Sigmoid colon (tissue), 7 donors: ENCODE measurements around the gene REXO5. TPM values are rescaled to one million over a fixed set of nuclear protein-coding genes. Genes with fewer than 3 reads are reported as not detected.

Source experiments
- DNase-seq: peaks from one replicate; pipeline ENCODE4 v3.0.0-alpha.2; 2019
- H3K27ac ChIP-seq, 4 donors: fragments of 200-600 bp; sonication (generic); one replicate each; pipeline ENCODE4 v1.5.1; 2016 to 2019; ENCODE audit warnings: mild to moderate bottlenecking in 1 of 4
- H3K27me3 ChIP-seq, 3 donors: fragments of 200-600 bp; sonication (generic); one replicate each; pipeline ENCODE4 v1.5.1; 2019; ENCODE audit warnings: mild to moderate bottlenecking in 1 of 3
- H3K36me3 ChIP-seq, 4 donors: fragments of 200-600 bp; sonication (generic); one replicate each; pipeline ENCODE4 v1.5.1; 2016 to 2019
- H3K4me1 ChIP-seq, 4 donors: fragments of 200-600 bp; sonication (generic); one replicate each; pipeline ENCODE4 v1.5.1; 2017 to 2019
- H3K4me3 ChIP-seq, 4 donors: fragments of 200-600 bp; sonication (generic); one replicate each; pipeline ENCODE4 v1.5.1; 2017 to 2019; ENCODE audit warnings: mild to moderate bottlenecking in 2 of 4, moderate library complexity in 1 of 4
- H3K9me3 ChIP-seq, 4 donors: fragments of 200-600 bp in 3 of 4; sonication (generic) in 3 of 4; one replicate each; pipeline versions ENCODE4 v1.5.1 to v1.6.1; 2013 to 2019
- EP300 ChIP-seq, 4 donors: sonication (generic); formaldehyde crosslinking; IDR thresholded peaks; one replicate each; pipeline ENCODE4 v1.6.1; 2017; ENCODE audit warnings: antibody characterized with exemption in 4 of 4
- POLR2A ChIP-seq, 2 donors: fragments of 450-650 bp; IDR thresholded peaks; one replicate each; pipeline ENCODE4 v1.6.1; 2016; ENCODE audit warnings: antibody characterized with exemption in 2 of 2, mild to moderate bottlenecking in 2 of 2, moderate library complexity in 2 of 2
- POLR2AphosphoS5 ChIP-seq, 4 donors: sonication (generic); formaldehyde crosslinking; IDR thresholded peaks; one replicate each; pipeline ENCODE4 v1.6.1; 2017; ENCODE audit warnings: antibody characterized with exemption in 4 of 4
- WGBS, 2 donors: extraction: QIAGEN DNeasy Blood & Tissue Kit; methylation state at CpG; one replicate each; pipeline ENCODE4 v1.1.7; 2013; 5-methylcytosine and 5-hydroxymethylcytosine counted together
- intact Hi-C: fragments of 100-400 bp; cut with DNase I; formaldehyde crosslinking; loops from one replicate; pipeline ENCODE4 v1.15.1; 2023
- polyA plus RNA-seq, 3 donors: library from polyadenylated mRNA; stranded (reverse); fragments of 200-250 nt; gene quantifications; one replicate each; pipeline ENCODE4 v1.2.3, GENCODE V29; 2013
- total RNA-seq, 4 donors: library from RNA; depleted of rRNA; stranded (reverse); fragments of >200 nt; gene quantifications; one replicate each; pipeline ENCODE4 v1.1.0, GENCODE V29; 2016
- TF ChIP-seq, protein P1 (sequence below), 4 experiments: fragments of 450-650 bp in 3 of 4; fragments of 200-600 bp in 1 of 4; IDR thresholded peaks; one replicate each; pipeline ENCODE4 v1.5.1; 2016 to 2019; ENCODE audit warnings: antibody characterized with exemption in 4 of 4, mild to moderate bottlenecking in 3 of 4, moderate library complexity in 2 of 4
- donor health status: healthy with polysubstance abuse.
- donor health status: Bipolar disorder and iron deficiency.
- donor health status: healthy.

The REXO5 gene
- total and polyA plus RNA-seq, 7 donors = 1.2 to 7.5 (median 2.9) TPM

DNA sequence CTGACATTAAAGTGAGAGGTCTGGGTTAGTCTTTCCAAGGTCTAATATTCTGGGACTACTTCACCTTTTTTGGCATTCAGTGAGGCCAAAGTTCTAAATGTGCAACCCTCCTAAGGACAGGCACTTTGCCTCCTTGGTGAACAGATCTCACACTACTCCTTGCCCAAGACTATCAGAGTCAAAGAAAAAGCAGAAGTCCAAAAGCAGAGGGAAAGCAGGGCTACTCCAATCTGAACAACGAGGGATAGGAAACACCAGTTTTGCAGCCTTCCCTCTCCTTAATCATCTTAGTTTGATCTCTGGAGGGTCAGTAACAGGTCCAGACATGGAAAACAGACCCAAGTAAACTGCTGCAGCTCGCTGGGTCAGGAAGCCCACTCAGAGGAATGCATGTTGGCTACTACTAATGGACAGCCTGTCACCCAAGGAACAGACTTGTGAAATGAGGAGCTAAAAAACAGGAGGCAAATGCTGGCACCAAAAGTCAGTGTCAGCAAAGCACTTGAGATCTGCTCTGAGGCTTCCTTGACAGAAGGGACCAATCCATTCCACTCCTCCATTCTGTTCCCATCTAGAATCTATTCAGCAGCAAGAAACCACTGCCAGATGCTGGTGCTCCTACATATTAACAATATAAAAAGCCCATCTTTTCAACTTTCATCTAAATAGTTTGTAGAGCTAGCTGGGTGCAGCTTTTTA, 63.9 kb downstream of the REXO5 start:
- H3K27ac ChIP-seq = peak overlapping the region; percentile 74 to 82 (median 75)
- no peaks in the 10 kb centered on the region for H3K36me3 ChIP-seq
- DNase-seq = no peak
- intact Hi-C loops = no loop called here
- H3K9me3 ChIP-seq = no peaks in the 10 kb centered on the region
- no peaks in the 10 kb centered on the region for H3K27me3 ChIP-seq
- peaks cover 0 to 88% (median 84%) of the 10 kb centered on the region in 4 donors for H3K4me1 ChIP-seq
- no peak overlapping the region for H3K4me3 ChIP-seq
- TF ChIP-seq, protein P1, sequence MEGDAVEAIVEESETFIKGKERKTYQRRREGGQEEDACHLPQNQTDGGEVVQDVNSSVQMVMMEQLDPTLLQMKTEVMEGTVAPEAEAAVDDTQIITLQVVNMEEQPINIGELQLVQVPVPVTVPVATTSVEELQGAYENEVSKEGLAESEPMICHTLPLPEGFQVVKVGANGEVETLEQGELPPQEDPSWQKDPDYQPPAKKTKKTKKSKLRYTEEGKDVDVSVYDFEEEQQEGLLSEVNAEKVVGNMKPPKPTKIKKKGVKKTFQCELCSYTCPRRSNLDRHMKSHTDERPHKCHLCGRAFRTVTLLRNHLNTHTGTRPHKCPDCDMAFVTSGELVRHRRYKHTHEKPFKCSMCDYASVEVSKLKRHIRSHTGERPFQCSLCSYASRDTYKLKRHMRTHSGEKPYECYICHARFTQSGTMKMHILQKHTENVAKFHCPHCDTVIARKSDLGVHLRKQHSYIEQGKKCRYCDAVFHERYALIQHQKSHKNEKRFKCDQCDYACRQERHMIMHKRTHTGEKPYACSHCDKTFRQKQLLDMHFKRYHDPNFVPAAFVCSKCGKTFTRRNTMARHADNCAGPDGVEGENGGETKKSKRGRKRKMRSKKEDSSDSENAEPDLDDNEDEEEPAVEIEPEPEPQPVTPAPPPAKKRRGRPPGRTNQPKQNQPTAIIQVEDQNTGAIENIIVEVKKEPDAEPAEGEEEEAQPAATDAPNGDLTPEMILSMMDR (IDR thresholded peaks at IDR 0.05) = no peak
- TF ChIP-seq POLR2A (IDR thresholded peaks at IDR 0.05) = no peak
- 72 to 92% methylated on average over 2 of the region's 2 CpGs for WGBS, 2 donors

DNA sequence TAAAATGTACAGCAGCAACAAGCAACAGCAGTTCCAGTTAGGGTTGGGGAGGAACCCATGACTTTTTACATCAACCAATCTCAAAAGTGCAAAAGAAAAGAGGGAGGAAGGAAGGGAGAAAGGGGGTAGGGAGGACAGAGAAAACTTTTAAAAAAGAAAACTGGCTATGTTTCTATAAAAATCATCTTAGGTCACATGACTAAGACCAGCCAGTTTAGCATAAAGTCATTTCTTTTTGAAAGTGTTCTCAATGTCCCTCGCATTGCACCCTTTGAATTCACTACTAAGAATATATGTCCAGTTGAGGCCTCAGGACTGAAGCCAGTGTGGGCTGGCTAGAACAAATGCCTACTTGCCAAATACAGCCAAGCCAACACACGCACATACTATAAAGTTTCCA, 64.9 kb downstream of the REXO5 start:
- no peak overlapping the region for H3K4me3 ChIP-seq
- H3K36me3 ChIP-seq = no peaks in the 10 kb centered on the region
- peak overlapping the region; percentile 74 to 82 (median 75) for H3K27ac ChIP-seq
- no peak for DNase-seq
- WGBS, 2 donors = 45 to 88% methylated on average over 2 of the region's 2 CpGs
- intact Hi-C loops = no loop called here
- H3K9me3 ChIP-seq = no peaks in the 10 kb centered on the region
- peaks cover 0 to 78% (median 76%) of the 10 kb centered on the region in 4 donors for H3K4me1 ChIP-seq
- no peaks in the 10 kb centered on the region for H3K27me3 ChIP-seq
- TF ChIP-seq POLR2AphosphoS5 (IDR thresholded peaks at IDR 0.05) = no peak
- TF ChIP-seq, protein P1 (IDR thresholded peaks at IDR 0.05) = no peak
- no peak for TF ChIP-seq POLR2A (IDR thresholded peaks at IDR 0.05)
- no peak for TF ChIP-seq EP300 (IDR thresholded peaks at IDR 0.05)

DNA sequence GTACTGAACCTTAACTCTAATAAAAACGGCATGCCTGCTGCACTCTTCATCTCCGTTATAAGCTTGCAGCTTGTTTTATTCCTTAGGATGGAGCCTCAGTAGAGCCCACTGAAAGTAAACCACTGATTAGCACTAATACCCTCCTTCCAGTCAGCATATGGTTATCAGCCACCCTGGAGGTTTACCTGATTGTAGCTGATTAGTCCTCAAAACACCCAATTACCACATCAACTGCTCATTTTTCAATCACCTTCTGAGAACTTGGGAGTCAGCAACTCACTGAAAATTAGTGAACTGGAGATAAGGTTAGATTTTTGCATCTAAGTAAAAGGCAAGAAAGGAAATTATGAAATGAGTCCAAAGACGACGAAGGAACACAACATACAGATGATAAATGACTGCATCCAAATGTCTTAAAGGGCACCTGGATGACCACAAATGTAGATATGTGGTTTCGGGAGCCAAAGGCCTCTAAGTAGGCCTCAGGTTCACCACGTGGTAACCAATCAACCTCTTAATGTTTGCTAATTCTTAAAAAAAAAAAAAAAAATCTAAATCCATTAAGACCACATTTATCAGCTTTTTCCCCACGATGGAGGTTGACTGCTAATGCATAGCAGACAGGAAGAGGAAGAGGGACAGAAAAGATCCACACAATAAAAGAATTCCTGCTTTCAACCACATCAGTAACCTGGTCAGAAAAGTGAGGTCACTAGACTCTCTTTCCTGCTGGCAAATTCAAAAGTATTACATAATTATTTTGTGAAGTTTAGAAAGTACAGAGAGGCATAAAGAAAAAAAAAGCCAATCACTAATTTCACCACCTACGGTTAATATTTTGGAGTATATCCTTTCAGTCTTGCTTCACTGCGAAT, 65.9 kb downstream of the REXO5 start:
- TF ChIP-seq, protein P1 (IDR thresholded peaks at IDR 0.05) = no peak
- TF ChIP-seq POLR2AphosphoS5 (IDR thresholded peaks at IDR 0.05) = no peak
- no peak for TF ChIP-seq POLR2A (IDR thresholded peaks at IDR 0.05)
- no peak for TF ChIP-seq EP300 (IDR thresholded peaks at IDR 0.05)
- peaks cover 0 to 69% (median 66%) of the 10 kb centered on the region in 4 donors for H3K4me1 ChIP-seq
- no peak for DNase-seq
- no peaks in the 10 kb centered on the region for H3K27me3 ChIP-seq
- H3K4me3 ChIP-seq = no peak overlapping the region
- WGBS, 2 donors = 81 to 91% methylated on average over 9 of the region's 9 CpGs
- no peaks in the 10 kb centered on the region for H3K36me3 ChIP-seq
- intact Hi-C loops = no loop called here
- H3K27ac ChIP-seq = peak overlapping the region; percentile 74 to 82 (median 75)
- H3K9me3 ChIP-seq = no peaks in the 10 kb centered on the region

DNA sequence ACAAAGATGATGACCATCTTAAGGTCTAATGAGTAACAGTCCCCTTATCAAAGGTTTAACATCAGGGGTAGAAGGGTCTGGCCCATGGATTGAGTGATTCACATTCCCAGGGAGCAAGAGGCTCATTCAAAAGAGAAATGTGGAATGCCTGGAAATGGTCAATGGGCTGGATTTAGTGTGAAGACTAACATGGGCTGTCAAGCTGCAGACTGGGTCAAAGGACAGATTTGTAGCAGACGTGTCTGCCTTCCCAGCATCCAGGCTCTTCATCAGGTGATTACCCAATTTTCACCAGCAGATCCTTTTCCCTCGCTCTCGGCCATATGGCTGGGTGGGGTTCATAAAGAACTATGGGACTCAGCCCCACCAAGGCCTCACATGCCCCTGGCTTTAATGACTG, 67.0 kb downstream of the REXO5 start:
- peaks cover 0 to 66% (median 61%) of the 10 kb centered on the region in 4 donors for H3K4me1 ChIP-seq
- TF ChIP-seq EP300 (IDR thresholded peaks at IDR 0.05) (no peak), POLR2AphosphoS5 (IDR thresholded peaks at IDR 0.05) (no peak), POLR2A (IDR thresholded peaks at IDR 0.05) (no peak)
- TF ChIP-seq, protein P1 (IDR thresholded peaks at IDR 0.05) = no peak
- 96 to 98% methylated on average over 3 of the region's 3 CpGs for WGBS, 2 donors
- H3K9me3 ChIP-seq = no peaks in the 10 kb centered on the region
- H3K36me3 ChIP-seq = no peaks in the 10 kb centered on the region
- H3K27me3 ChIP-seq = no peaks in the 10 kb centered on the region
- DNase-seq = no peak
- peak overlapping the region in 1 of 4 donors; percentile 9 for H3K27ac ChIP-seq
- intact Hi-C loops = no loop called here
- no peak overlapping the region for H3K4me3 ChIP-seq
